Osteocyte (in vitro differentiated cells): ENCODE measurements around the gene DIAPH2. TPM values are rescaled to one million over a fixed set of nuclear protein-coding genes. Genes with fewer than 3 reads are reported as not detected.

Experiments used
- DNase-seq: peaks from one replicate; pipeline ENCODE4 v3.0.0; 2021; ENCODE audit warnings: mixed read lengths; ENCODE audit not compliant: unreplicated experiment; ENCODE audit errors: extremely low spot score
- H3K27ac Mint-ChIP-seq: one replicate; pipeline ENCODE4 v1.8.0; 2021; ENCODE audit warnings: mild to moderate bottlenecking, mixed read lengths; ENCODE audit not compliant: unreplicated experiment
- H3K27me3 Mint-ChIP-seq: one replicate; pipeline ENCODE4 v1.8.0; 2021; ENCODE audit warnings: mixed read lengths; ENCODE audit not compliant: unreplicated experiment
- H3K36me3 Mint-ChIP-seq: one replicate; pipeline ENCODE4 v1.8.0; 2021; ENCODE audit warnings: mixed read lengths; ENCODE audit not compliant: unreplicated experiment
- H3K4me1 Mint-ChIP-seq: one replicate; pipeline ENCODE4 v1.8.0; 2021; ENCODE audit warnings: mixed read lengths; ENCODE audit not compliant: unreplicated experiment
- H3K4me3 Mint-ChIP-seq: one replicate; pipeline ENCODE4 v1.8.0; 2021; ENCODE audit warnings: mild to moderate bottlenecking, moderate library complexity, mixed read lengths; ENCODE audit not compliant: unreplicated experiment
- H3K9me3 Mint-ChIP-seq: one replicate; pipeline ENCODE4 v1.8.0; 2021; ENCODE audit warnings: mixed read lengths; ENCODE audit not compliant: unreplicated experiment
- total RNA-seq: library from RNA; stranded (reverse); gene quantifications from 2 replicates; pipeline ENCODE4 v1.2.1, GENCODE V29; 2021
- TF ChIP-seq, protein P1 (sequence below): fragments of 200-600 bp; sonication (generic); IDR thresholded peaks from 2 replicates; pipeline ENCODE4 v1.5.0; 2021; ENCODE audit warnings: antibody characterized with exemption, mild to moderate bottlenecking, moderate library complexity

The DIAPH2 gene
- total RNA-seq, 1 donor from 2014 or later: 9.3 TPM

- H3K36me3 Mint-ChIP-seq: peaks cover 3% of the 10 kb centered on the region
- H3K9me3 Mint-ChIP-seq: peaks cover 4% of the 10 kb centered on the region
- TF ChIP-seq, protein P1, sequence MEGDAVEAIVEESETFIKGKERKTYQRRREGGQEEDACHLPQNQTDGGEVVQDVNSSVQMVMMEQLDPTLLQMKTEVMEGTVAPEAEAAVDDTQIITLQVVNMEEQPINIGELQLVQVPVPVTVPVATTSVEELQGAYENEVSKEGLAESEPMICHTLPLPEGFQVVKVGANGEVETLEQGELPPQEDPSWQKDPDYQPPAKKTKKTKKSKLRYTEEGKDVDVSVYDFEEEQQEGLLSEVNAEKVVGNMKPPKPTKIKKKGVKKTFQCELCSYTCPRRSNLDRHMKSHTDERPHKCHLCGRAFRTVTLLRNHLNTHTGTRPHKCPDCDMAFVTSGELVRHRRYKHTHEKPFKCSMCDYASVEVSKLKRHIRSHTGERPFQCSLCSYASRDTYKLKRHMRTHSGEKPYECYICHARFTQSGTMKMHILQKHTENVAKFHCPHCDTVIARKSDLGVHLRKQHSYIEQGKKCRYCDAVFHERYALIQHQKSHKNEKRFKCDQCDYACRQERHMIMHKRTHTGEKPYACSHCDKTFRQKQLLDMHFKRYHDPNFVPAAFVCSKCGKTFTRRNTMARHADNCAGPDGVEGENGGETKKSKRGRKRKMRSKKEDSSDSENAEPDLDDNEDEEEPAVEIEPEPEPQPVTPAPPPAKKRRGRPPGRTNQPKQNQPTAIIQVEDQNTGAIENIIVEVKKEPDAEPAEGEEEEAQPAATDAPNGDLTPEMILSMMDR: no peak
- no peak for DNase-seq
- H3K27me3 Mint-ChIP-seq: no peaks in the 10 kb centered on the region
- peak overlapping the region; percentile 40 for H3K27ac Mint-ChIP-seq
- no peak overlapping the region for H3K4me3 Mint-ChIP-seq
- H3K4me1 Mint-ChIP-seq: peaks cover 5% of the 10 kb centered on the region
Measured at GRCh38 chrX:97389761-97390192, 705.1 kb downstream of the DIAPH2 start.

DNA sequence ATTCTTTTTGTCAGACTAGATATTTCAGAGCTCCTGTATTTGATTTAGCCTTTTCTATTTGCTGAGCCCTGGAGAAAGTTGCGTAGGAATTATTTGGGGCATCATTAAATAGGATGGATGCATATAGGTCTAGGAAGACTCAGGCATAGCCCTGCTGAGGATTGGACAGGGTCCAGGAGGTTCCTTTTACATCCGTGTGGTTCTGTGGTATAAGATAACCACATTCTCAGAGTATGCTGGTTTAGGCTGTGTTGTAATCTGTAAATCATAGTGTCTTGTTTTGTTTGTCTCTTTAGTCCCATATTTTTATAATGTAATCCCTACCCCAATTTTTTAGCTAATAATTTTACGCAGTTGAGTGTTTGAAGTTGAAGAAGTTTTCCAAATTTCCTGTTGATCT, 712.7 kb downstream of the DIAPH2 start:
- Mint-ChIP-seq H3K4me3 (no peak overlapping the region), H3K27ac (no peak overlapping the region), H3K4me1 (no peaks in the 10 kb centered on the region), H3K36me3 (no peaks in the 10 kb centered on the region), H3K9me3 (no peaks in the 10 kb centered on the region), H3K27me3 (no peaks in the 10 kb centered on the region)
- DNase-seq: no peak
- TF ChIP-seq, protein P1: no peak

DNA sequence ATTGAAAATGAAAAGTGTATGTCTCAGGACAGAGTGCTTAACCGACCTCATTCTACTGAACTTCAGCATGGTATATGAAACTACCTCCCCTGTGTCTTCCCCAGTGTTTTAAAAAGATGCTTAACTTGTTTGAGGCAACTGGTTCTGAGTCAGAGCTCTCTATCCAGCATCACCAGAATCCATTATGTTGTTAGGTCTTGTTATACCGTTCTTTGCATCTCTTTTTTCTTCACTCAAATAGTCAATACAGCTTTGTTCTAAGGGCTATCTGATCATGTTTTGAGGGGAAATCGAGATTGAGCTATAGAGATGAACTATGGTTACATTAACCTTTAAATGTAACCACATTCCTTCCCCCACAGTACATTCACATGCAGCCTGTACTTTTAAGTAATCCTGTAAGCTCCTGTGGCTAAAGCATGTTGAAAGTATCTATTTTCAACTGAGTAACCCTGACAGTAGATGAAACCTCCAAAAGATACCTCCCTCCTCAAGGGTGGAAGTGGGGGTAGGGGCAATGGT, 713.4 kb downstream of the DIAPH2 start:
- TF ChIP-seq, protein P1: no peak
- no peaks in the 10 kb centered on the region for H3K4me1 Mint-ChIP-seq
- no peak for DNase-seq
- no peaks in the 10 kb centered on the region for H3K9me3 Mint-ChIP-seq
- no peak overlapping the region for H3K4me3 Mint-ChIP-seq
- H3K36me3 Mint-ChIP-seq: no peaks in the 10 kb centered on the region
- H3K27ac Mint-ChIP-seq: no peak overlapping the region
- no peaks in the 10 kb centered on the region for H3K27me3 Mint-ChIP-seq

DNA sequence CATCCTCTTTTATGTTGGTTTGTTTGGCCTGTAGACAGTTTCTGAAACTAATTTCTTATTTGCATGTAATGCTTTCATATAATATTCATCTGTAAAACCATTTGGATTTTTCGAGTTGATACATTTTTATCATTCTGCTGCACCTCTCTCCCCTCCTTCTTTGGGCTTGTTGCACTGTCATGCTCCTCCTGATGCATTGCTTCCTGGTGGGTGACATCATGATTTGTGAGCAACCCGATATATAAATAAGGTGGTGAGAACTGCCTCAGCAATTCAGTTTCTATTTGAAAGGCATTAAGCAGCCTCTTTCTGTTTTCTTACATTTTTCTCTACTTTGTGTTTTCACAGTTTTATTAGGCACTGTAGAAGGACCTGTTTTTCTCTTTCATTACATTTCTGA, 714.8 kb downstream of the DIAPH2 start:
- Mint-ChIP-seq H3K27me3 (no peaks in the 10 kb centered on the region), H3K4me3 (no peak overlapping the region), H3K4me1 (no peaks in the 10 kb centered on the region), H3K27ac (no peak overlapping the region), H3K9me3 (no peaks in the 10 kb centered on the region), H3K36me3 (no peaks in the 10 kb centered on the region)
- DNase-seq: no peak
- TF ChIP-seq, protein P1: no peak

DNA sequence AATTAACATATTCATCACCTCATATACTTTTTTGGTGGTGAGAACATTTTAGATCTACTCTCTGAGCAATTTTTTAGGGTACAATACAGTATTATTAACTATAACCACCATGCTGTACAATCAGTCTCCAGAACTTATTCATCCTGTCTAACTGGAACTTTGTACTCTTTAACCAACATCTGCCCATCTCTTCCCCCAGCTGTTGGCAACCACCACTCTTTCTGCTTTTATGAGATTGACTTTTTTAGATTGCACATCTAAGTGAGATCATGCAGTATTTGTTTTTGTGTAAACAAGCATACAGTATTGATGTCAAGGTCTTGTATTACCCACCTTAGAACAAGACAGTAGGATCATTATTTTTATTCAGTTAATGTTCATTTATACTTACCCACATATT, 715.9 kb downstream of the DIAPH2 start:
- Mint-ChIP-seq H3K27ac (no peak overlapping the region), H3K4me3 (no peak overlapping the region), H3K27me3 (no peaks in the 10 kb centered on the region), H3K9me3 (no peaks in the 10 kb centered on the region), H3K4me1 (no peaks in the 10 kb centered on the region), H3K36me3 (no peaks in the 10 kb centered on the region)
- TF ChIP-seq, protein P1: no peak
- no peak for DNase-seq
